GM21737 (cell line): ENCODE measurements around the gene SETD1A.

Experiments
- ATAC-seq: cut with Tn5 transposase; IDR thresholded peaks from one replicate; pipeline ENCODE4 v1.9.1; 2021; ENCODE audit warnings: mild to moderate bottlenecking, moderate library complexity; ENCODE audit not compliant: unreplicated experiment

The SETD1A gene

GRCh38 chr16:30957456-30958174 lies at the start of gene SETD1A:
Gene SETD1A (plus strand): TSS chr16:30957754. CDS start chr16:30958732, 978 bp downstream.
- peak; percentile 74 for ATAC-seq

DNA sequence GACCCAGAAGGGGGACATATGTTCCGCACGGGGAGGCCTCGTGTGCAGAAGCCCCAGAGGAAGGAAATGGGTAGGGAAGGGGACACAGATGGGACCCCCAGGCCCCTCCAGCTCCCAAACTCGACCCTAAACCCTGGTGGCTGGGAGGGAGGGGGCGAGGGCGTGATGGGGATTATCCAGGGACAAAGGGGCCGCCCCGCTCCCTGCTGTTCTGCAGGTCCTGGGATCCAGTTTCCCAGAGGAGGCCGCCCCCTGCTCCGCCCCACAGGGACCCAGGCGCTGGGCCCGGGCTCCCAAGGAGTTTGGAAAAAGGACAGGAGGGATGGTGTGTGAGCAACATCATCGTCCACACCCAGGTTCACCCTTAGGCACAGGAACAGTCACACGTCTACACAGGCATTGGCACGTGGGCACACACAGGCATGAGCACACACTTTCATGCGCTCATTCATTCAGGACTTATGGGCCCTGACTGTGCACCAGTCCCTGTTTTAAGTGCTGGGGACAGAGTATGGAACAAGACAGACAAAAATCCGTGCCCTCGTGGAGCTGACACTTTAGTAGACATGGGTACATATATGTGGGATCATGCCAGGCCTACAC lies 47.0 kb upstream of the SETD1A start:
- no peak for ATAC-seq

- no peak for ATAC-seq
These were observed 44.7 kb upstream of the SETD1A start for GRCh38 chr16:30912794-30913412.

DNA sequence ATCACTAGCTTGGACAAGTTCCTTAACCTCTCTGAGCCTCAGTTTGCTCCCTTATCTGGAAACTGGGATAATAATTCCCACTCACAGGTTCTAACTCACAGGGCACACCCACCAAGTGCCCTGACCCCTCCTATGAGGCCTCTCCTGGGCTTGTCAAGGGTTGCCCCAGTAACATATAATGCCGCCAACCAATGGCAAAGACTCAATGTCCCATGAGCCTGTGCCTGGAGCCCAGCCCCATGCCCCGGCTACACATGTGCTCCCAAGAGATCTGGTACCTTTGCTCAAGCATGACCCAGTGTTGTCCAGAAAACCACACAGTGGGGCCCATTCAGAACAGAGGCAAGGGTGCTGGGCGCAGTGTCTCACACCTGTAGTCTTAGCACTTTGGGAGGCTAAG lies 42.7 kb upstream of the SETD1A start:
- ATAC-seq: no peak

DNA sequence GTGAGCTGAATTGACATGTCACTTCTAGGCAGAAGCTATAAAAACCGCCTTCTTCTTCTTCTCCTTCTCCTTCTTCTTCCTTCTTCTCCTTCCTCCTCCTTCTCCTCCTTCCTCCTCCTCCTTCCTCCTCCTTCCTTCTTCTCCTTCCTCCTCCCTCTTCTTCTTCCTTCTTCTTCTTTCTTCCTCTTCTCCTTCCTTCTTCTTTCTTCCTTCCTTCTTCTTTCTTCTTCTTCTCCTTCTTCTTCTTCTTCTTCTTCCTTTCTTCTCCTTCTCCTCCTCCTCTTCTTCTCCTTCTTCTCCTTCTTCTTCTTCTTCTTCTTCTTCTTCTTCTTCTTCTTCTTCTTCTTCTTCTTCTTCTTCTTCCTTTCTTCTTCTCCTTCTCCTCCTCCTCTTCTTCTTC lies 38.9 kb upstream of the SETD1A start:
- no peak for ATAC-seq

GRCh38 chr16:30920891-30921290 lies 36.7 kb upstream of the SETD1A start:
- no peak for ATAC-seq

DNA sequence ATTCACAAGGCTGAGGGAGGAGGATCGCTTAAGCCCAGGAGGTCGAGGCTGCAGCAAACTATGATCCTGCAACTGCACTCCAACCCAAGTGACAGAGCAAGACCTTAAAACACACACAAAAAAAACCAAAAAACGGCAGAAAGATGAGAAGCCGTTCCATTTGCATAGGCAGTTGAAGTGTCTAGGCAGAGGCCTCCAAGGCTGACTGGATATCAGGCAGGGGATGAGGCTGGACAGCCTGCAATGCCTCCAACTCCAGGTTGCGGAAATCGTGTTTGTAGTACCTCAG lies 36.2 kb upstream of the SETD1A start:
- no peak for ATAC-seq

GRCh38 chr16:30921748-30922419 lies 35.7 kb upstream of the SETD1A start:
- ATAC-seq: no peak

DNA sequence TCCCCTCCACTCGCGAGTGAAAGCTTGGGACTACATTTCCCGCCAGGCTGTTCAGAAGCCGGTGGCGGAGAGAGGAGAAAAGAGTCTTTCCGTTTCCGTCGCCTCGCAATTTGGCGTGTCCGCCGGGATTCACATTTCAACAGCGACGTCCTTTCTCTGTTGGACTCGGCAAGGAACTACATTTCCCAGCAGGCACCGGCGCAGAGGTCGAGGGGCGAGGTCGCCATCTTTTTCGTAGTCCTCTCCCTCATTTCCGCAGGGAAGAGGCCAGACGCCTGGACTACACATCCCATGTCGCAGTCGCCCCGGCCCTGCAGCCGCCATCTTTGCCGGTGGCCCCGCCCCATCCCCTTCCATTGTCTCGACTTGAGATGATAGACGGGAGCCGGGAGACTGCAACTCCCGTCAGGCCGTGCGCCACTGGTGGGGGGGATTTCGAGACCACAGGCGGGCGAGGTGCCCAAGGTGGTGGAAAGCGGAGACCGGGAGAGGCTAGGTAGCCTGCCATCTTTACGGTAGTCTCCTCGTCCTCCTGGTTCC lies 35.1 kb upstream of the SETD1A start:
- ATAC-seq: peak; percentile 69

DNA sequence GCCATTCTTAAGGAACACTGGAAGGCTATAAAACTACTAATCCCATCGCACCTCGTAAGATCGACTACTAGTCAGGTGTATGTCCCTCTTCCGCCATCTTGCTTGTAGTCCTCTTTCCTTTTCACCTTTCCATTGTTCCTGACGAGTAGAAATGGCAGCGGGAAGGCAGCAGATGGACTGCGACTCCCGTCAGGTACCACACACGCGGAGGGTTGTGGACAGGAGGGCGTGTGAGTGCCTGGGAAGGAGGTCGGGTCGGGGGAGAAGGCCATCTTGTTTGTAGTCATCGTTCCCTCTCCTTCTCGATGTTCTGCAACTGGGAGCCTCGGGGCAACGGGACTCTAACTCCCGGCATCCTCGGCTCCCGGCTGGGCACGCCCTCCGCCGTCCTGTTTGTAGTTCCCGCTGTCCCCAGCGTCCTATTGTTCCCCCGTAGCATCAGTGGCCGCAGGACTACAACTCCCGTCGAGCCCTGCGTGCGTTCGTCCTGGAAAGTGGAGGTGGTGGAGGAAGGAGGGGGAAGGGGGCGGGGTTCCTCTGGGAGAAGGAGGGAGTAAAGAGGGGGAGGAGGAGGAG lies 34.5 kb upstream of the SETD1A start:
- peak; percentile 61 for ATAC-seq

DNA sequence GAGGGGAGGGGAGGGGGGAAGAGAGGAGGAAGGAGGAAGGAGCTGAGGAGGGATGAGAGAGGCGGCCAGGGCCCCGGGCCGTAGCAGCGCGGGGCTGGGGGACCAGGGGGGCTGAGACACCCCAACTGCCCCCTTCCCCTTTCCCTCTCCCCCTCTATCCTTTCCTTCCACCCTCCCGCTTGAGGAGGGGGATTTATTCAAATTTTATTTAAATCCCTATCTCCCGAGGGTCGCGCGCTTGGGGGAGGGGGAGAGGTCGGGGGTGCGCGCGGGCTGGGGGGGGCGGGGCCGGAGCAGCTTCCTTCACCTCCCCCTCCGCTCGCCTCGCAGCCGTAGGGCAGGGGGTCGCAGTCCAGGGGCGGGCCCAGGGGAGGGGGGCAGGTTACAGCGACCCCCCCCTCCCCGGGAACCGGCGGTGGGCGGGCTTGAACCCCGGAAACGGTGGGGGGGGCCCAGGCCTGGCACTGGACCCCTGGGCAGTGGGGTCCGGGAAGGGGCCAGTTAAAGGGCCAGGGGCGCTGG lies 33.9 kb upstream of the SETD1A start, which contains the start of gene FBXL19:
TSS of gene FBXL19 (plus strand) at position 19 of the 522 bp plus-strand sequence. CDS start 2,183 bp downstream, outside the sequence.
- ATAC-seq: no peak

DNA sequence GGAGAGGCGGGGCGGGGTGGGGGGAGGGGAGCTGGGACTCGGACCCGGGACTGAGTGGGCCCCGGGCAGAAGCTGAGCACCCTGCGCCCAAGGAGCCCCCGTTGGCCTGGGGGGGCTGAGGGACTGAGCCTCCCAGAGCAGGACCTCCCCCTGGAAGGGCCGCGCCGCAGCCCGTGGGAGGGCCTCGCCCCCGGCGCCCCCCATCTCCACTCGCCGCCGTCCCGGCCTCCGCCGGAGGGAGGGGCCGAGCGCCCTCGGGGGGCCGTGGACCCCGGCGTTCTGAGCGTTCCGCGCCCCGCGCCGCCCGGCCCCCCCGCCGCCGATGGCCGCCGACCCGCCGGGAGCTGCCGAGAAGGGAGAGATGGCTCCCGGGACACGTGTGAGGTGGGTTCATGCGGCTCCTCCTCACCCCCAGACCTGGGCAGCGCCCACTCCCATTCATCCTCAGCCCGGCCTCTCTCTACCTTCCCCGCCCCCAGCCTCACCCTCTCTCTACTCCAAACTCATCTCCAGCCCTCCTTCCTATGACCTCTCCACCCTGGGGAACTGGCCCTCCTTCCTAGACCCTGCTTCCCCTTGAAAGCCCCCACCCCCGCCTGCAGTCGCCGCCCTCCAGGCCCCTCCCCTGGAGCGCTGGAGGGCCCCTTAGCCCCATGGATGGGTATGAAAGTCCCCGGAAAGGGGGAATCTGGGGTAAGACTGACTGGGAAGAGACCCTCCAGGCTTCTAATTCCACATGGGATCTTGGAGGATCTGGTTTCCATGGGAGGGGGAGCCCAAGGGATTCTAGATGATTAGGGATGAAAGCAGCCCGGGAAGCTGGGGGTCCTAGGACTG lies 33.3 kb upstream of the SETD1A start:
- ATAC-seq: no peak

DNA sequence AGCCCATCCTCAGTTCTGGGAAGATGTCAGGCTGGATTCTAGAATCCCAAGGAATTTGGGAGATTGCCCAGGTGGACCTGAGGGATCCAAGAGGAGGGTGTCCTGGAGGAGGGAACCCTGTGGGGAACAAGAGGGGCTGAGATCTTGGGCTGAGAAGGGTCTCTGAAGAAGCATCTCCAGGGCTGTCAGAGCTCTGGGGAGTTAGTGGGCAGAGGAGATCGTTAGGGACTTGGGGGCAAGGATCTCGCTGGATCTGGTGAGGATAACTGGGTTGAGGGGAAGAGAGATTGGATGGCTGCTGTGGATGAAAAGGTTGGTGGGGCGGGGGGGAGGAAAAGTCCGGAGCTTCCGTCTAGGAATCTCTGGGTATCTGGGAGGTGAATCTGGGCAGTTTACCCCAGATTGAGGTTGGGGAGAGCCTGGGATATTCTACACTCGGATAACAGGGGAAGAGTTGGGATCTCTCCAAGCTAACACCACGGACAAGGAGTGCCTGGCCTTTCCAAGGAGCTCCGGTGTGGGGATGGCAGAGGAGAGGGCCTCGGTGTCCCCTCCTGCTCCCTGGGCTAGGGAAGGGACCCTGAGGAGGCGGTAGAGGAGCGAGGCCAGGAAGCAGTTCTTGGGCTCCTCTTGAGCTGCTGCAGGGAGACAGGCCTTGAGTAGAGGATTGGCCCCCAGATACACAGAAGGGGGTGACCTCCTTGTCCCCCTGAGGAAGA lies 32.5 kb upstream of the SETD1A start:
- ATAC-seq: no peak

DNA sequence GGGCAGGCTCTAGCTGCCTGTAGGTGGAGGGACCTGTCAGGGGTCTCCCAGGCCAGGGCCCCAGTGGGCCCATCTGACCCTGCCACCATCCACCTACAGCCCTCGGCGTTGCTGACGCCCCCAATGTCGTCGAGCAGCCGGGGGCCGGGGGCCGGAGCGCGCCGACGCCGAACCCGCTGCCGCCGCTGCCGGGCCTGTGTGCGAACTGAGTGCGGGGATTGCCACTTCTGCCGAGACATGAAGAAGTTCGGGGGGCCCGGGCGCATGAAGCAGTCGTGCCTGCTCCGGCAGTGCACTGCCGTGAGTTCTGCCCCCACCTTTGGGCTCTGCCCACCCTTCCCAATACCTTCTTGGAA lies 31.9 kb upstream of the SETD1A start:
- ATAC-seq: no peak

DNA sequence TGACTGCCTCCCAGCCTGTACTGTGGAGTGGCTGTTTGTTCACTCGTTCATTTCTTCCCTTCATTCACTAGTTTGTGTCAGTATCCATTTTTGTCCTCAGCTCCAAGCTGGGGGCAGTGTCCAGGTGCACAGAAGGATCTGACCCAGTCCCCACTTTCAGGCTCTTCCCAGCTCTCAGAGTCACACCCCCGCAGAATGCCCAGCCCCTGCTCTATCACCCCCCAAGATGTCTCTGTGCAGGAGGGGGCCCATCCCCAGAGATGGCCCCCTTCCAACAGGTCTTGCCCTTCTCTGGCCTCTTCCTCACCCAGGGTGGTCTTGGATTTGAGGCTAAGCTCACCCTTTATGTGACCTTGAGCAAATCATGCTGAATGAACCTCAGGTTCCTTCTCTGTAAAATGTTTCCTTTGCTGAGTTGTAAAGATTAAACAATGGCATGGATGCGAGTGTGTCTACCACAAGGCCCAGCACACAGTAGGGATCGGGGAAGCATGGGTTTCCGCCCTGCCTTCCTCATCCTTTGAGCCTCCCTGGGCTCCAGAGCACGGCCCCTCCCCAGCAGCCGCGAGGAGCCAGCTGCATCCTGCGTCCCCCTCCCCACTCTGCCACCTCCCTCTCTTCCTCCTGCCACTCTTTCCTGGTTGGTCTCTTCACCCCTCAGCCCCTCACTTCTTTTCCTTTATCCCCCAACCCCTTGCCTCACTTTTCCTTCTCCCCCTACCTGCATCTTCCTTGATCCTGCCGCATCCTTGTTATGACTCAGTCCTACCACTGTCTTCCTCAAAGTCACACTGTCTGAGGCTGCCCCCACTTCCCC lies 31.4 kb upstream of the SETD1A start:
- ATAC-seq: no peak

DNA sequence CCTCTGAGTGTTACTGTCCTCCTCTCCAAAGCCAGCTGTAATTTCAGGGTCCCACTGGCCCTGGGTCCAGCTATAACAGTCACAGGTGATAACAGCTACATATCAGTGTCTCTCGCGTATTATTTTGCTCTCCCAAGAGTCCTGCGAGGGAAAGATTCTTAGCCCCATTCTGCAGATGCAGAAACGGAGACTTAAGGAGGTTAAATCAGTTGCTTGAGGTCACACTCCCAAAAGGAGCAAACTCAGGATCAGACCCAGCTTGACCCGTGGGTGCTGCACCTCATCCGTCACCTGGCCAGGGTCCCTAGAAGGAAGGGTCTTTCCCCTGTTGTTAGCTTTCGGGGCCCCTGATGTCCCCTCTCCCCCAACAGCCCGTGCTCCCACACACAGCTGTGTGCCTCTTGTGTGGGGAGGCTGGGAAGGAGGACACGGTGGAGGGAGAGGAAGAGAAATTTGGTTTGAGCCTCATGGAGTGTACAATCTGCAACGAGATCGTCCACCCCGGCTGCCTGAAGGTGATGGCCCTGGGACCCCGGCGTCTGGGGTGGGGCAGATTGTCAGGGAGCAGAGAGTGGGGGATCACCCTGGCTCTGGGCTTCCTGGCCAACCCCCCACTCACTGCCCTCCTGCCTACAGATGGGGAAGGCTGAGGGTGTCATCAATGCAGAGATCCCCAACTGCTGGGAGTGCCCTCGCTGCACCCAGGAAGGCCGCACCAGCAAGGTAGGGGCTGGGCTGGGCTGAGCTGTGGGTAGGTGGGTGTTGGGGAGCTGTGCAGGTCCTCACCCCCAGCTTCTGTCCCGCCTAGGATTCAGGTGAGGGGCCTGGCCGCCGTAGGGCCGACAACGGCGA lies 30.4 kb upstream of the SETD1A start:
- ATAC-seq: no peak

DNA sequence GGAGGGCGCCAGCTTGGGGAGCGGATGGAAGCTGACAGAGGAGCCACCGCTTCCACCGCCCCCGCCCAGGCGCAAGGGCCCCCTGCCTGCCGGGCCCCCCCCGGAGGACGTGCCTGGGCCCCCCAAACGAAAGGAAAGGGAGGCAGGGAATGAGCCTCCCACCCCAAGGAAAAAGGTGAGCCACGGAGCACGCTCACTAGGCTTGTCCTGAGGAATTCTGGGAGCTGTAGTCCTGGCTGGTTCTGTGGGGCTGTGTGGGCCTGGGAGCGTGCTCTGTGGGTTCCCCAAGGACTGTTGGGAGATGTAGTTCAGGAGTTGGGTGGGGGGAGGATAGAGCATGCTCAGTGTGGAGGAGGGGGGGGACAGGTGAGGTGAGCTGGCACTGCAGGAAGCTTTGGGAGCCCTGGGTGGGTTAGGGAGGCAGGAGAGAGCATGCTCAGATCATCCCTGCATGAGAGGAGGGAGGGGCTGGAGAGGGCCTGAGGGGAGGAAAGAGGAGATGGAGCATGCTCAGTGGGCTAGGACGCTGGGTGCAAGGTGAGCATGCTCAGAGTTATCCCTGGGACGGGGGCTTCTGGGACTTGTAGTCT lies 29.7 kb upstream of the SETD1A start:
- no peak for ATAC-seq
